HK-2 (cell line): ENCODE results near the gene SLC4A8.

ENCODE experiments used
- DNase-seq: peaks from one replicate; pipeline ENCODE4 v3.0.0-alpha.2; 2018; ENCODE audit not compliant: unreplicated experiment

SLC4A8 gene

GRCh38 chr12:51424662-51425539 is at the start of gene SLC4A8:
SLC4A8 (plus strand) TSS chr12:51424831; CDS start chr12:51424988, 157 bp downstream.
- peak; percentile 79 for DNase-seq

GRCh38 chr12:51374856-51375255 is 49.8 kb upstream of the SLC4A8 start:
- DNase-seq = no peak

GRCh38 chr12:51377099-51377984 is 47.3 kb upstream of the SLC4A8 start:
- DNase-seq = no peak

- DNase-seq = no peak
Measured at GRCh38 chr12:51378749-51379148, 45.9 kb upstream of the SLC4A8 start.

- no peak for DNase-seq
Measured at GRCh38 chr12:51379571-51379970, 45.1 kb upstream of the SLC4A8 start.

- no peak for DNase-seq
Measured at GRCh38 chr12:51381226-51382079, 43.2 kb upstream of the SLC4A8 start.

- no peak for DNase-seq
Measured at GRCh38 chr12:51382173-51382572, 42.5 kb upstream of the SLC4A8 start.

GRCh38 chr12:51383269-51383905 is 41.2 kb upstream of the SLC4A8 start:
- no peak for DNase-seq

- no peak for DNase-seq
Measured at GRCh38 chr12:51386351-51386750, 38.3 kb upstream of the SLC4A8 start.

GRCh38 chr12:51388069-51388799 is 36.4 kb upstream of the SLC4A8 start:
- DNase-seq = no peak

- no peak for DNase-seq
Measured at GRCh38 chr12:51388846-51389245, 35.8 kb upstream of the SLC4A8 start.

- peak; percentile 20 for DNase-seq
Measured at GRCh38 chr12:51389302-51389999, 35.2 kb upstream of the SLC4A8 start.

GRCh38 chr12:51390457-51390856 is 34.2 kb upstream of the SLC4A8 start:
- no peak for DNase-seq

GRCh38 chr12:51390891-51391282 is 33.7 kb upstream of the SLC4A8 start:
- no peak for DNase-seq

GRCh38 chr12:51391283-51392123 is 33.1 kb upstream of the SLC4A8 start, which contains the start of gene GALNT6:
GALNT6 (minus strand) TSS chr12:51391406; CDS start chr12:51379781, 11,625 bp downstream.
- DNase-seq = peak; percentile 43

GRCh38 chr12:51392556-51393237 is 31.9 kb upstream of the SLC4A8 start:
- DNase-seq = no peak

GRCh38 chr12:51393676-51394545 is 30.7 kb upstream of the SLC4A8 start:
- DNase-seq = no peak
